HL-60 (cell line): ENCODE measurements around the gene IPPK.

Experiments
- DNase-seq, 2 experiments: peaks; one replicate each; pipeline ENCODE4 v3.0.0-alpha.2; 2010 to 2020; ENCODE audit warnings: low read depth in 1 of 2, low spot score in 1 of 2
- H3K27ac ChIP-seq: fragments of 250-450 bp; sonication (Bioruptor Pico); replicated peaks from 2 replicates; pipeline ENCODE4 v1.5.1; 2020; ENCODE audit warnings: mild to moderate bottlenecking, moderate library complexity
- H3K27me3 ChIP-seq: fragments of 250-450 bp; sonication (Bioruptor Pico); 2 replicates; pipeline ENCODE4 v1.5.1; 2021; ENCODE audit warnings: mild to moderate bottlenecking, moderate library complexity; ENCODE audit not compliant: insufficient read depth, poor library complexity, severe bottlenecking
- H3K4me3 ChIP-seq: replicated peaks from 2 replicates; pipeline ENCODE4 v1.5.1; 2011; ENCODE audit warnings: mild to moderate bottlenecking, control low read depth, low read length; ENCODE audit not compliant: insufficient read depth
- CTCF ChIP-seq: IDR thresholded peaks from one replicate; pipeline ENCODE4 v1.5.1; 2011; ENCODE audit warnings: low read length, control low read depth, inconsistent platforms; ENCODE audit not compliant: insufficient read depth
- GABPA ChIP-seq: IDR thresholded peaks from 2 replicates; pipeline ENCODE4 v1.6.1; 2012; ENCODE audit warnings: low read depth
- POLR2AphosphoS5 ChIP-seq: IDR thresholded peaks from 2 replicates; pipeline ENCODE4 v1.6.1; 2012; ENCODE audit warnings: low read depth
- REST ChIP-seq: IDR thresholded peaks from 2 replicates; pipeline ENCODE4 v1.6.1; 2012; ENCODE audit warnings: low read depth; ENCODE audit not compliant: insufficient replicate concordance
- SPI1 ChIP-seq: IDR thresholded peaks from 2 replicates; pipeline ENCODE4 v1.6.1; 2012; ENCODE audit warnings: low read depth, mild to moderate bottlenecking, borderline replicate concordance

The IPPK gene

GRCh38 chr9:92607088-92607487 lies 62.8 kb downstream of the IPPK start:
- DNase-seq: no peak

GRCh38 chr9:92605224-92605623 lies 64.7 kb downstream of the IPPK start:
- no peak for TF ChIP-seq POLR2AphosphoS5
- no peak for TF ChIP-seq CTCF
- no peak for TF ChIP-seq GABPA
- no peak for TF ChIP-seq REST
- no peak for TF ChIP-seq SPI1

More at GRCh38 chr9:92607088-92607487, 62.8 kb downstream of the IPPK start:
- TF ChIP-seq REST (no peak), POLR2AphosphoS5 (no peak), GABPA (no peak), SPI1 (no peak), CTCF (no peak)
- Histone ChIP-seq H3K27me3 (no peaks in the 10 kb centered on the region), H3K27ac (no peak overlapping the region), H3K4me3 (no peak overlapping the region)

GRCh38 chr9:92603990-92604389 lies 65.9 kb downstream of the IPPK start:
- DNase-seq: no peak
- no peaks in the 10 kb centered on the region for H3K27me3 ChIP-seq
- no peak overlapping the region for H3K27ac ChIP-seq
- no peak for TF ChIP-seq REST
- TF ChIP-seq CTCF: no peak
- TF ChIP-seq GABPA: no peak
- no peak for TF ChIP-seq POLR2AphosphoS5
- TF ChIP-seq SPI1: no peak
- H3K4me3 ChIP-seq: no peak overlapping the region

More at GRCh38 chr9:92605224-92605623, 64.7 kb downstream of the IPPK start:
- no peak overlapping the region for H3K4me3 ChIP-seq
- H3K27me3 ChIP-seq: no peaks in the 10 kb centered on the region
- no peak overlapping the region for H3K27ac ChIP-seq
- DNase-seq: no peak
